ENCODE data around the gene NFIB.

GRCh38 chr9:14362175-14362574 lies 48.2 kb upstream of the NFIB start:
- TF ChIP-seq POLR2A (IDR thresholded peaks at IDR 0.05) (no peak), CTCF (IDR thresholded peaks at IDR 0.05) (no peak), POLR2AphosphoS5 (IDR thresholded peaks at IDR 0.05) (no peak)

All from gastroesophageal sphincter (tissue), 3 donors.